Measurements from ENCODE around the gene HELQ. TPM values are rescaled to one million over a fixed set of nuclear protein-coding genes. Genes with fewer than 3 reads are reported as not detected.
"Not testable (repeated sequence)": the region's sequence is repeated elsewhere in the genome, so short reads cannot be mapped to it uniquely, and the experiment has no call there.

Gene HELQ
- total RNA-seq, 1 donor: 29.9 TPM

DNA sequence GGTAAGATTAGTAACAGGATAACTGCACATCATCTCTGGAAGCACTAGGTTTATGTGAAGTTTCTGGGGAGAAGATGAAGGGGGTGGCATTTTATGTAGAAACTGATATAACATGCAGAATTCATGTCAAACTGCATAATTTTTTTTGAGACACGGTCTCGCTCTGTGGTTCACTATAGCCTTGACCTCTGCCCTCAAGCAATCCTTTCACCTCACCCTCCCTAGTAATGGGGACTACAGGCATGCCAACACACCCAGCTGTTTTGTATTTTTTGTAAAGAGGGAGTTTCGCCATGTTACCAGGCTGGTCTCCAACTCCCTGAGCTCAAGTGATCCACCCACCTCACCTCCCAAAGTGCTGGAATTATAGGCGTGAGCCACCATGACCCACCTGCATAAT is 17.8 kb upstream of the HELQ start:
- Histone ChIP-seq H3K9me3 (ENCODE audit: low read depth, low read length) (no peaks in the 10 kb centered on the region), H3K4me3 (ENCODE audit: low read length) (no peak overlapping the region), H3K4me1 (ENCODE audit: insufficient read depth, low read length) (no peaks in the 10 kb centered on the region), H3K27me3 (ENCODE audit: insufficient read depth, low read length) (no peaks in the 10 kb centered on the region)

DNA sequence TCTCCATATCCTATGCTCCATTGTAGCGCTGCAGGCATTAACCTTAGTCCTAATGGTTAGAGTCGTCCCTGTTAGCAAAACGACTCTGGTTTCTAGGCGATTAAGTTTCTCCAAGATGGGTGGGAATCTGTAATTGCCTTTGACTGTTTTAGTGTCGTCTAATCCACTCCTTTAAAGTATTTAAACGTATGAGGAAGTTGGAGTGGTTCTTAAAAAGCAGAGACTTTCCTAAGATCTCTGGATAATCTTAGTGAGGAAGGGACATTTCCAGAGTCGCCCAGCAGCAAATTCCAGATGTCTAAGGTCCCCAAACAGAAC is 520 bp upstream of the HELQ start:
- Histone ChIP-seq H3K27me3 (ENCODE audit: insufficient read depth, low read length) (no peaks in the 10 kb centered on the region), H3K4me1 (ENCODE audit: insufficient read depth, low read length) (peaks cover 23% of the 10 kb centered on the region), H3K9me3 (ENCODE audit: low read depth, low read length) (no peaks in the 10 kb centered on the region), H3K4me3 (ENCODE audit: low read length) (peak overlapping the region; percentile 93)

DNA sequence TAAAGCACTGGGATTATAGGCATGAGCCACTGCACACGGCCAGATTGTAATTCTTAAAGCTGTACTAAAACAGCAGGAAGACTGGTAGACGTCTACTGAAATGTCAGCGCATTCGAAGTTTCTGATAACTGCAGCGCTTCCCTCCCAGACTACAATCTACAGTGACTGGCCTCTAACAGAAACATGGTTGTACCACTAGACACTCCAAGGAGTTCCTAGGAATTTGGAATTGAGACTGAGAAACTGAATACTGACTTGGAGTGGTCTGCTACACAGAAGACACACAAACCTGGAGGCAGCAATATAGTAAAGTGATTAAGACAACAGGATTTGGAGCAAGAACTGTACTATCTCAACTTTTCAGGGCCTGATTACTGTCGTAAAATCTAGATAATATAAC is 937 bp downstream of the HELQ start:
- Histone ChIP-seq H3K9me3 (ENCODE audit: low read depth, low read length) (no peaks in the 10 kb centered on the region), H3K27me3 (ENCODE audit: insufficient read depth, low read length) (no peaks in the 10 kb centered on the region), H3K4me1 (ENCODE audit: insufficient read depth, low read length) (peaks cover 23% of the 10 kb centered on the region), H3K4me3 (ENCODE audit: low read length) (peak overlapping the region; percentile 93)

DNA sequence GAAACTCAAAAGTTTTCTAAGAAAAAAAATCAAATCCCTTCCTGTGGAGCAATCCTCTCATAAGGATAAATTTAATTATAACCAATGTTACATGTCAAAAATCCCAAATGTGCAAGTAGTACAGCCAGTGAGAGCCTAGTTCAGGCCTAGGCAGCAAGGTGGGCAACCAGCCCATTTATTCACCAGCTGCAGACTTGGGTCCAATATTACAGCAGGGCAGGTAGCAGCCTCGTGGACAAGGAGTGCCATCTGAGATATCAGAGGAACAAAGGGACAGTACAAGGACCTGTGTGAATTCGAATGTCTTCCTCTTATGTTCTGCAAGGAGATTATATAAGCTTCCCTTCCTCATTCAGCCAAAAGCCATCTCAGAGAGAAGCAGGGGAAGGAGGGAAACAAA is 6.6 kb downstream of the HELQ start:
- no peak overlapping the region for H3K4me3 ChIP-seq (ENCODE audit: low read length)
- no peaks in the 10 kb centered on the region for H3K27me3 ChIP-seq (ENCODE audit: insufficient read depth, low read length)
- no peaks in the 10 kb centered on the region for H3K9me3 ChIP-seq (ENCODE audit: low read depth, low read length)
- H3K4me1 ChIP-seq (ENCODE audit: insufficient read depth, low read length): peaks cover 2% of the 10 kb centered on the region

DNA sequence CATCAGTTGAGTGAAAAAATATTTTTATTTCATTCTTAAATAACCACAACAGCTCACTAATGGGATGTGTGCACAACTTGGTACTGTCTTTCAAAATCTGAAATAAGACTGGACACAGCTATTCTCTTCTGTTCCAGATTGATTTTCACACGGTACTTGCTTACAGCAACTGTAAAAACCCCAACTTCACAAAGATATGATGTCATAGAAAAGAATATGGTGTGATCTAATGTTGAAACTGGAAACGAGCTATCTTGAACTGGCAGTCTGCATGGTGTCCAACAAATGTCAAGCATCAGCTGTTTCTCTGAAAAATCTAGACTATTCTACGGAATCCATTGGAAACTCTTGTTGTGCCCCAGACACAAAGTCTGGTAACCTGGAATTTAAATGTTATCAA is 14.7 kb downstream of the HELQ start:
- H3K9me3 ChIP-seq (ENCODE audit: low read depth, low read length): no peaks in the 10 kb centered on the region
- H3K4me3 ChIP-seq (ENCODE audit: low read length): no peak overlapping the region
- H3K4me1 ChIP-seq (ENCODE audit: insufficient read depth, low read length): no peaks in the 10 kb centered on the region
- no peaks in the 10 kb centered on the region for H3K27me3 ChIP-seq (ENCODE audit: insufficient read depth, low read length)

DNA sequence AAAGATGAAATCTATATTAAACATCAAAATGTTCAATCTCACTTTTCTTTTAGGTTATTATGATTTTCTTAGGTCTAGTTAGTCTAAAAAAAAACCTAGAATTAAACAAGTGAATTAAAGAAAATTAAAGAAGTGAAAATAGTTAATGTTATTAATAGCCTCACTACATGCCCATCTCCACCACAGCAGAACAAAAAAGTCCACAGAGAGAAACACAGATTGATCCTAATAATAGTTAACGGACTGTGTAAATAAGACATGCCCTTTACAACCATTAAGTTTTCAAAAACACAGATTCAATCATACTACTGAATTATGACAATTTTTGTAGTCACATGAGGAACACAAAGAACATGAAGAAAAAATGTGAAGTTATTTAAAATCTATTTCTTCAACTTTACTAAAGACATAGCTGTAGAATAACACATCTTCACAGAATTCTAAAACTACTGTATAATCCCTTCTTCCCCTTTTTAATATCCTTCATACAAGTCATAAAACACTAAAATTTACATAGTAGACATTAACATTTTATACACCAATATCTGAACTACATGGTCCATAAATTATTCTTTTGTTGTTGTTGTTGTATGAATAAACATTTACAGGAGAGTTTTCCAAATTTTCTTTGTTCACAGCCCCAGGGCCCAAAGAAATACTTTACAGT is 15.3 kb downstream of the HELQ start:
- H3K4me1 ChIP-seq (ENCODE audit: insufficient read depth, low read length): no peaks in the 10 kb centered on the region
- no peaks in the 10 kb centered on the region for H3K27me3 ChIP-seq (ENCODE audit: insufficient read depth, low read length)
- no peak overlapping the region for H3K4me3 ChIP-seq (ENCODE audit: low read length)
- H3K9me3 ChIP-seq (ENCODE audit: low read depth, low read length): no peaks in the 10 kb centered on the region

DNA sequence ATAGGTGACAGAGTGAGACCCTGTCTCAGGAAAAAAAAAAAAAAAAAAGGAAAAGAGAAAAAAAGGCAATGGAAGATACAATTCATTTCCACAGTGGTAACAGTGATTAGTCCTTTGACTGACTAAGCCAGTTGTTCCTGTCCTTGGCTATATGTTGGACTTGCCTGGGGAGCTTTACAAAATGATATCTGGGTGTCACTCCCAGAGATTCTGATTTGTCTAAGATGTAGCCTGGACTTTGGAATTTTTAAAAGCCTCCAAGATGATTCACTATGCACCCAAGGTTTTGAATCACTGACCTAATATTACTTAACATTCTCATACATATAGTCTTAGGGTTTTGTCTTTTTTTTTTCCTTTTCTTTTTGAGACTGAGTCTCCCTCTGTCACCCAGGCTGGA is 16.9 kb downstream of the HELQ start:
- H3K4me3 ChIP-seq (ENCODE audit: low read length): no peak overlapping the region
- no peaks in the 10 kb centered on the region for H3K4me1 ChIP-seq (ENCODE audit: insufficient read depth, low read length)
- H3K9me3 ChIP-seq (ENCODE audit: low read depth, low read length): no peaks in the 10 kb centered on the region
- H3K27me3 ChIP-seq (ENCODE audit: insufficient read depth, low read length): no peaks in the 10 kb centered on the region

DNA sequence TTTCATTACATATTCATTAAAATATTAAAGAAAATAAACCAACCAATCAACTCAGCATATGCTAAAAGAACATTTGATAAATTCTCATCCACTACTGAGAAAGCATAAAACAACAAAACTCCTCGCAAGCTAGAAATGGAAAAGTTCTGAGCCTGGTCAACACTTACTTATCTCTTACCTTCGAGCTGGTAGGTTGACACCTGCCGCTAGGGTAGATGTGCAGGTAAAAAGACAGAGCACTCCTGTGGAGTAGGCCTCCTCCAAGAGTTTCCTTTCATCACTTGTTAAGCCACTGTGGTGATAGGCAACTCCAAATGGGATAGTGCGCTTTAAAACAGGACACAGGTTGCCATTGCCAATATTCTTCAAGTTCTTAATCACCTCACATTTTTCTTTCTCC is 18.9 kb downstream of the HELQ start:
- Histone ChIP-seq H3K9me3 (ENCODE audit: low read depth, low read length) (no peaks in the 10 kb centered on the region), H3K4me3 (ENCODE audit: low read length) (no peak overlapping the region), H3K27me3 (ENCODE audit: insufficient read depth, low read length) (no peaks in the 10 kb centered on the region), H3K4me1 (ENCODE audit: insufficient read depth, low read length) (no peaks in the 10 kb centered on the region)

DNA sequence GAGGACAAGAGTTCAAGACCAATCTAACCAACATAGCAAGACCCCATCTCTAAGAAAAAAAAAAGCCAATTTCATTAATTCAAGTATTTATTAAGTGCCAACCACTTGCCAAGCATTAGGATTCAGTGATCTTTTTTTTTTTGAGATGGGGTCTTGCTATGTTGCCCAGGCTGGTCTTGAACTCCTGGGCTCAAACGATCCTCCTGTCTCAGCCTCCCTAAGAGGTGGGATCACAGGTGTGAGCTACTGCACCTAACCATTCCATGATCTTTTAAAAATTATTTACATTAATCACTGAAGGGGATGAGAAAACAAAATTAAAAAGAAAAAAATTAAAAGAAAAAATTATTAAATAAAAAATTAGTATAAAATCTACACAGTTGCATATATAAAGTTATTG is 24.4 kb downstream of the HELQ start:
- no peaks in the 10 kb centered on the region for H3K27me3 ChIP-seq (ENCODE audit: insufficient read depth, low read length)
- no peaks in the 10 kb centered on the region for H3K9me3 ChIP-seq (ENCODE audit: low read depth, low read length)
- H3K4me3 ChIP-seq (ENCODE audit: low read length): no peak overlapping the region
- no peaks in the 10 kb centered on the region for H3K4me1 ChIP-seq (ENCODE audit: insufficient read depth, low read length)

DNA sequence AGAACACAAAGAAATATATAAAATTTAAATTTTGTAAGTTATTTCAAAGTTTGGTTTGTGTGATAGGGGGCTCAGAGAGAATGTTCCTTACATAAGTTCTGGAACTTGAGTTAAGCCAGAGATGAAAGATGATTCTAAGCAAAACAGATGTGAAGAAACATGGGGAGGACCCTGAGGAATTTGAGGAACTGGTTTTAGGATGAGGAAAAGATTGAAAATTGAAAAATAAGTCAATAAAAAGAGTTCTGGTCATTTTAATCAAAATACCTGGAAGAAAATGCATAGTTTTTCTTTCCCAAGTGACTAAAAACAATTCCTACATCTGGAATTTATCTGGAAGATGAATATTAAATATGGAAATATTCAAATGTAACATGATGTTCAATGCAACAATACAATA is 37.4 kb downstream of the HELQ start:
- H3K4me3 ChIP-seq (ENCODE audit: low read length): no peak overlapping the region

DNA sequence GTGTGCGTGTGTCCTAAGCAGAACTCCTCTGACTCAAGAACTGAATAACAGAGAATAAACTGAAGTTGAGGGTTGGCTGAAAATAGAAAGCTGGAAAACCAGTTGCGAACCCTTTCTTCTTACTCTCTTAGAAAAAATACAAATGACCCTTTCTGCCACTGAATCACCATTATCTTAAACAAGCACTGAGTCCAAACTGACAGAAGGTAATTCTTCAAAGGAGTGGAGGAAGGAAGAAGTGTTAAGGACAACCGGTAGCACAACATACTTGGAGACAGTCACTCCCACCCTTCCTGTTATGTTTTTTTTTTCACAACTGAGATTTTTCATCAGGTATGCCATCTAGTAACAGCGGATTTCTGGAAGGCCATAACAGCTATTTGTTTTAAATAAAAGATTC is 38.1 kb downstream of the HELQ start:
- no peaks in the 10 kb centered on the region for H3K9me3 ChIP-seq (ENCODE audit: low read depth, low read length)
- no peaks in the 10 kb centered on the region for H3K4me1 ChIP-seq (ENCODE audit: insufficient read depth, low read length)
- H3K27me3 ChIP-seq (ENCODE audit: insufficient read depth, low read length): no peaks in the 10 kb centered on the region
- H3K4me3 ChIP-seq (ENCODE audit: low read length): no peak overlapping the region

More for the DNA sequence above, 37.4 kb downstream of the HELQ start:
- H3K4me1 ChIP-seq (ENCODE audit: insufficient read depth, low read length): no peaks in the 10 kb centered on the region
- no peaks in the 10 kb centered on the region for H3K27me3 ChIP-seq (ENCODE audit: insufficient read depth, low read length)
- H3K9me3 ChIP-seq (ENCODE audit: low read depth, low read length): no peaks in the 10 kb centered on the region

DNA sequence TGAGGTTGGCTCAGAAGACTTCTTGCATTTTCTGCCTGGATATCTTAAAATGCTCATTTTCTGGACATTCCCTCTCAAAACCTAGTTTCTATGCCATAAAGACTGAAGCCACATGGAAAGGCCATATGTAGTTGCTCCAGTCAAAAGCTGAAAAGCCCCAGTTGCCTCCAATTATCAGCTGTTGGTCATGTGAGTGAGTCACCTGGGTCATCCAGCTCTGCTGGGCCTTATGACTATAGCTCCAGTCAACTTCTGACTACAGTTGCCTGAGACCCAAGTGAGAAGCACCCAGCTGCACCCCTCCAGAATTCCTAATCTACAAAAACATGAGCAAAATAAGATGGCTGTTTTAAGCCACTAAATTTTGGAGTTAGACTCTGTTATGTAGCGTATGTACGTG is 41.9 kb downstream of the HELQ start:
- no peaks in the 10 kb centered on the region for H3K9me3 ChIP-seq (ENCODE audit: low read depth, low read length)
- H3K27me3 ChIP-seq (ENCODE audit: insufficient read depth, low read length): no peaks in the 10 kb centered on the region
- no peaks in the 10 kb centered on the region for H3K4me1 ChIP-seq (ENCODE audit: insufficient read depth, low read length)
- H3K4me3 ChIP-seq (ENCODE audit: low read length): no peak overlapping the region

DNA sequence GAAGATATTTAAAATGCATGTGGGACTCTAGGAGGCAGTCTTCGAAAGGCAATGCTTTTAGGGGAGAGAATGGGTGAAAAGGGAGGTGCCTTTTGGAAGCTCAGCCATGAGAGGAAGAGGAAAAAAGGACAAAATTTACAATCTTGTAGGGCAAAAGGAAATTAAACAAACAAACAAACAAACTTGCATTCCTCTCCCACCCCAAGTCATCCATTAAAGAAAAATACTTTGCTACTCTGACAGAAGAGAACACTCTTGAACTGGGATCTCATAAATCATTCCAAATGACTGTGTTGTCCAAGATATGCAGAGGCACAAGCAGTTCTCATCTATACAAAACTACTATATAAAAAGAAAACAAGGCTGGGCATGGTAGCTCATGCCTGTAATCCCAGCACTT is 46.7 kb downstream of the HELQ start:
- H3K4me1 ChIP-seq (ENCODE audit: insufficient read depth, low read length): no peaks in the 10 kb centered on the region
- H3K4me3 ChIP-seq (ENCODE audit: low read length): no peak overlapping the region
- no peaks in the 10 kb centered on the region for H3K27me3 ChIP-seq (ENCODE audit: insufficient read depth, low read length)
- H3K9me3 ChIP-seq (ENCODE audit: low read depth, low read length): no peaks in the 10 kb centered on the region

DNA sequence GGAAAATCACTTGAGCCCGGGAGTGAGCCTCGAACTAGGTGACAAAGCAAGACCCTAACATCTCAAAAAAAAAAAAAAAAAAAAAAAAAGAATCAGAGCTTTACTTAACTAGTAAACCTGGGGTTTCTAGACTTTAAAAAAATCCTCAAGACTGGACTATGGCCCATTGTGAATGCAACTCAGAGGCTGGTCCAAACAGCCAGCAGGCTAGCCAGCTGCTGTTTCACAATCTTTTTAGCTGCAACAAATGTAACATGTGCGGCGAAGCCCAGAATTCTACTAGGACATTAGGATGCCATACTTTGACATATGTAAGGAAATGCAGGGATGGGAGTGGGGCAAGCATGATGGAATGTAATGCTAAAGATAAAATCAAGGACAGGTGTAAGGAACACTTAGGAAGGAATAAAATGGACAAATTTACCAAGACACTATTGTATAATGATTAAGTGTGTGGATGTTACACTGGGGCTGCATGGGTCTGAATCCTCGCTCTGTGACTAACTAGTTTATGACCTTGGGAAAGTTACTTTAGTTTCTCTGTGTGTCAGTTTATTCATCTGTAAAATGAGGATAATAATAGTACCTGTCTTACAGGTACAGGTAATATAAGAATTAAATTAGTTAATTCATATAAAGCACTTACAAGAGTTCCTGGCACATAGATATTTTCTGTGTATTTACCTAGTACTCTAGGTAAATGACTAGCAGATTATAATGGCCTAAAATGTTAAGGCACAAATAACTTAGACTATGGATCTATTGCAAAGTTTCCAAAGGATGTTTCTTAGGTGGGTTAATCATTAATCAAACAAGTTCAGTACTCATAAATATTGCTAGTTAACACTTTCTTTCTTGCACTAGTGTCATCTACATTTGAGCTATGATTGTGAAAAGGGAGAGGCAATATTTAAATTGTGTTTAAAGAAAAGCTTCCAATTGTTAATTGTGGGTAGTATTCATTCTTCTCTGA is 49.5 kb downstream of the HELQ start:
- Histone ChIP-seq H3K27me3 (ENCODE audit: insufficient read depth, low read length) (no peaks in the 10 kb centered on the region), H3K4me3 (ENCODE audit: low read length) (no peak overlapping the region), H3K9me3 (ENCODE audit: low read depth, low read length) (no peaks in the 10 kb centered on the region), H3K4me1 (ENCODE audit: insufficient read depth, low read length) (no peaks in the 10 kb centered on the region)

DNA sequence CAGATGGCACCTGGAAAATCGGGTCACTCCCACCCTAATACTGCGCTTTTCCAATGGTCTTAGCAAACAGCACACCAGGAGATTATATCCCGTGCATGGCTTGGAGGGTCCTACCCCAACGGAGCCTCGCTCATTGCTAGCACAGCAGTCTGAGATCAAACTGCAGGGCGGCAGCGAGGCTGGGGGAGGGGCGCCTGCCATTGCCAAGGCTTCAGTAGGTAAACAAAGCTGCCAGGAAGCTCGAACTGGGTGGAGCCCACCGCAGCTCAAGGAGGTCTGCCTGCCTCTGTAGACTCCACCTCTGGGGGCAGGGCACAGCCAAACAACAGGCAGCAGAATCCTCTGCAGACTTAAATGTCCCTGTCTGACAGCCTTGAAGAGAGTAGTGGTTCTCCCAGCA is 57.5 kb downstream of the HELQ start:
- not testable (repeated sequence) for H3K4me1 ChIP-seq (ENCODE audit: insufficient read depth, low read length); H3K9me3 ChIP-seq (ENCODE audit: low read depth, low read length); H3K4me3 ChIP-seq (ENCODE audit: low read length); H3K27me3 ChIP-seq (ENCODE audit: insufficient read depth, low read length)

DNA sequence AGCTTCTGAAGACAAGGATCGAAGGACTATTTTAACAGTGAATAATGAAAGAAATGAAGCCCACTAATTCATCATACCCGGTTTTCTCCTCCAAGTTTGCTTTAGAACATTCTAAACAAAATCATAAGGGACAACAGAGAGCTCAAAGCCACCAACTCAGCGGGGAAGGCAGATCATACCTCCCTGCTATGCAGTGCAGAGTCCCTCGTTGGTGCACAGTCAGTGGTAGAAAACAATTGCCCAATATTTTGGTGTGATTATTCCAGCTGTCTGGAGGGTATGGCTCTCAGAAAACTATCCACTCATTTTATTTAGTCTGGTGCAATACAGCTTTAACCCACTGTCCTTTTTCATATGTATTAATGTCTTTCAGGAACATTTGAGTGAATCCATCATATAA is 61.7 kb downstream of the HELQ start:
- no peak overlapping the region for H3K4me3 ChIP-seq (ENCODE audit: low read length)
- H3K4me1 ChIP-seq (ENCODE audit: insufficient read depth, low read length): no peaks in the 10 kb centered on the region
- no peaks in the 10 kb centered on the region for H3K9me3 ChIP-seq (ENCODE audit: low read depth, low read length)
- H3K27me3 ChIP-seq (ENCODE audit: insufficient read depth, low read length): no peaks in the 10 kb centered on the region

Measured in mononuclear cell (primary cell).